CD4-positive, alpha-beta memory T cell (primary cell): Measurements from ENCODE around the gene TMEM209. TPM values are rescaled to one million over a fixed set of nuclear protein-coding genes. Genes with fewer than 3 reads are reported as not detected.
"Not testable (repeated sequence)": the region's sequence is repeated elsewhere in the genome, so short reads cannot be mapped to it uniquely, and the experiment has no call there.

Source experiments
- CTCF ChIA-PET: fragments of 350-600 bp; sonication (Branson Sonifier 250); formaldehyde crosslinking; loops from one replicate; lab custom pipeline; 2021; ENCODE audit warnings: inconsistent platforms; ENCODE audit not compliant: partially characterized antibody; lab: Charles Lee
- POLR2A ChIA-PET: fragments of 350-600 bp; sonication (Branson Sonifier 250); formaldehyde crosslinking; loops from one replicate; lab custom pipeline; 2021; ENCODE audit not compliant: partially characterized antibody; lab: Charles Lee
- DNase-seq, 5 donors: peaks; one replicate each; pipeline versions ENCODE4 v3.0.0 to v3.0.0-alpha.2; 2020 to 2022; ENCODE audit warnings: mixed read lengths in 1 of 5
- H3K27ac ChIP-seq: one replicate; pipeline ENCODE4 v1.7.0; 2013; ENCODE audit warnings: low read depth, low read length
- H3K27me3 ChIP-seq: 2 replicates; pipeline ENCODE4 v1.7.0; 2013; ENCODE audit warnings: mild to moderate bottlenecking, low read length, moderate library complexity; ENCODE audit not compliant: insufficient read depth
- H3K36me3 ChIP-seq: 2 replicates; pipeline ENCODE4 v1.7.0; 2013; ENCODE audit warnings: mild to moderate bottlenecking, low read length, moderate library complexity; ENCODE audit not compliant: insufficient read depth
- H3K4me1 ChIP-seq: 2 replicates; pipeline ENCODE4 v1.7.0; 2013; ENCODE audit warnings: mild to moderate bottlenecking, low read length, moderate library complexity; ENCODE audit not compliant: insufficient read depth
- H3K4me3 ChIP-seq, 2 donors: one replicate each; pipeline ENCODE4 v1.7.0; 2013; ENCODE audit warnings: low read length in 2 of 2, mild to moderate bottlenecking in 1 of 2
- H3K9me3 ChIP-seq, 2 donors: one replicate each; pipeline ENCODE4 v1.7.0; 2013; ENCODE audit warnings: low read length in 2 of 2, control low read depth in 1 of 2; ENCODE audit not compliant: control insufficient read depth in 1 of 2
- H3K27ac Mint-ChIP-seq, 7 donors: one replicate each; pipeline ENCODE4 v1.8.0; 2020 to 2021; ENCODE audit warnings: mixed read lengths in 7 of 7, mild to moderate bottlenecking in 6 of 7, inconsistent platforms in 3 of 7, moderate library complexity in 3 of 7
- H3K27me3 Mint-ChIP-seq, 2 donors: one replicate each; pipeline ENCODE4 v1.8.0; 2020 to 2021; ENCODE audit warnings: mixed read lengths in 2 of 2
- H3K36me3 Mint-ChIP-seq, 2 donors: one replicate each; pipeline ENCODE4 v1.8.0; 2020 to 2021; ENCODE audit warnings: mixed read lengths in 2 of 2, inconsistent platforms in 1 of 2, mild to moderate bottlenecking in 1 of 2
- H3K4me1 Mint-ChIP-seq, 4 donors: one replicate each; pipeline ENCODE4 v1.8.0; 2020 to 2021; ENCODE audit warnings: mixed read lengths in 4 of 4, mild to moderate bottlenecking in 1 of 4
- H3K4me3 Mint-ChIP-seq, 8 donors: one replicate each; pipeline ENCODE4 v1.8.0; 2020 to 2021; ENCODE audit warnings: mixed read lengths in 8 of 8, mild to moderate bottlenecking in 7 of 8, moderate library complexity in 6 of 8, inconsistent platforms in 3 of 8
- H3K9me3 Mint-ChIP-seq, 8 donors: one replicate each; pipeline ENCODE4 v1.8.0; 2020 to 2021; ENCODE audit warnings: mixed read lengths in 8 of 8, mild to moderate bottlenecking in 5 of 8, inconsistent platforms in 3 of 8, moderate library complexity in 1 of 8
- intact Hi-C: fragments of 100-400 bp; cut with micrococcal nuclease; formaldehyde crosslinking; loops from one replicate; pipeline ENCODE4 v1.15.1; 2023
- polyA plus RNA-seq, 2 donors: library from polyadenylated mRNA; unstranded; fragments of 300-500 nt; fragmentation: Illumina TruSeq; gene quantifications; one replicate each; pipeline ENCODE4 v1.2.3, GENCODE V29; 2021
- total RNA-seq, 2 experiments: library from RNA; stranded (reverse); gene quantifications; one replicate each; pipeline ENCODE4 v1.2.3, GENCODE V29; 2021

Gene TMEM209
- total and polyA plus RNA-seq, 4 experiments from 2014 or later = 34.5 to 48.8 (median 40.2) TPM

DNA sequence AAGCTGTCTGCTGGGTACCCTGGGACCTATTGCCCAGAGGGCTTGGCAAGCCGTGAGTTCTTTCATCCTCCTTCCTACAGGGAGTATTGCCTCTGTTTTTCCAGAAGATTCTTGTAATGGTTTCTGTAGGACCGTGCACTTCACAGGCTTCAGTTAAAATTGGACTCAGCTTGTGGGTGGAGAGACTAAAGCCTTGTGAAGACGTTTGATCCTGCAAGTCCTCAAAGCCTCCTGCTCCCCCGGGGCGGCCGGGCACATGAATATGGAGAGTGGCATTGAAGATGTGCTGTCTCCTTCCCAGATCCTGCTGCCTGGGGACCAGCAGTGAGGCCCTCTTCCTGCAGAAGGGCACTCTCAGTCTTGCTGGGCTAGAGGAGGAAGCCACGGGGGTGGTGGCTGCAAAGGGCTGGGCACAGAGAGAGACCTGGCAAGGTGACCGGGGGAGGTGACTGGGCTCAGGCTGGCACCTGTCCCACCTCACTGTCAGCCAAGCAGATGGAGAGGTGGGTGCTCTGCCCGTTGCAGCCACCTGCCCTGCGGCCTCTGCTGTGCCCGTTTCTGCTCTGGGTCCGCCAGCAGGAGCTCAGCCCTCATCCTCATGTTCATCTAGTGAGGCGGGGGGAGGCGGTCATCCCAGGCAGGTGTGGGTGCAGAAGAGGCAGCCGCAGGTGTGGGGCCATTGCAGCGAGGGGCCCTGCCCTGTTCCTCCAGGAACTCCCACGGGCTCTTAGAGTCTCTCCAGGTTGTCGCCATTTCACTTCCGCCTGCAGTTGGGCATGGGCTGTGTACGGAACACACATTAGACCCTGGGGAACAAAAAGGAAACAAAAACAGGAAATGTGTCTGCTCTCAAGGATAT lies 55.7 kb downstream of the TMEM209 start:
- Histone ChIP-seq H3K4me1 (peaks cover 6% of the 10 kb centered on the region), H3K27me3 (no peaks in the 10 kb centered on the region), H3K27ac (no peak overlapping the region), H3K36me3 (no peaks in the 10 kb centered on the region), H3K9me3 (no peaks in the 10 kb centered on the region), H3K4me3 (no peak overlapping the region)
- intact Hi-C loops = no loop called here
- no peaks in the 10 kb centered on the region for H3K36me3 Mint-ChIP-seq
- no peak overlapping the region for H3K4me3 Mint-ChIP-seq
- H3K27me3 Mint-ChIP-seq = peaks cover 0 to 2% of the 10 kb centered on the region in 2 donors
- ChIA-PET POLR2A (no interaction called here), CTCF (interaction anchor here (0.9 kb wide), 1 partner anchor 10 kb away, joined by 3 read pairs; no protein-coding TSS in a partner anchor)
- H3K4me1 Mint-ChIP-seq = peaks cover 0 to 1% (median 0%) of the 10 kb centered on the region in 4 donors
- H3K9me3 Mint-ChIP-seq = no peaks in the 10 kb centered on the region
- H3K27ac Mint-ChIP-seq = peak overlapping the region in 1 of 7 donors; percentile 35
- DNase-seq = no peak

DNA sequence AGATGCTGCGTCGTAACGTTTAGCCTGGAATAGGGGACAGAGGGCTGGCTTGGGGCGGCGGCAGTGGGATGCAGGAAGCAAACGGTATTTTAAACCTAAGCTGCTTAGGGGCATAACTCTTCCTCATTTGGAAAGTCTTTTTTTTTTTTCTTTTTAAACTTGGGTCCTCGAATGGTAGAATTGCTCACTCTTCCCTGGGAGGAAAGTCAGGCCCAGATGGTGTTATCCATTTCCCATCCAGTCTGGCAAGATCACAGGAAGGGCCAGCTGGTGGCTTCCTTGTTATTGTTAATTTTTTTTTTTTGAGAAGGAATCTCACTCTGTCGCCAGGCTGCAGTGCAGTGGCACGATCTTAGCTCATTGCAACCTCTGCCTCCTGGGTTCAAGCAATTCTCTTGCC lies 56.6 kb downstream of the TMEM209 start:
- Mint-ChIP-seq H3K4me3 (no peak overlapping the region), H3K9me3 (no peaks in the 10 kb centered on the region), H3K36me3 (no peaks in the 10 kb centered on the region), H3K4me1 (peaks cover 0 to 1% (median 0%) of the 10 kb centered on the region in 4 donors), H3K27ac (peak overlapping the region in 1 of 7 donors; percentile 27), H3K27me3 (peaks cover 0 to 2% of the 10 kb centered on the region in 2 donors)
- ChIA-PET CTCF (no interaction called here), POLR2A (no interaction called here)
- H3K4me1 ChIP-seq = peaks cover 6% of the 10 kb centered on the region
- no peaks in the 10 kb centered on the region for H3K36me3 ChIP-seq
- H3K27me3 ChIP-seq = no peaks in the 10 kb centered on the region
- no peaks in the 10 kb centered on the region for H3K9me3 ChIP-seq
- DNase-seq = no peak
- no peak overlapping the region for H3K27ac ChIP-seq
- intact Hi-C loops = no loop called here
- H3K4me3 ChIP-seq = no peak overlapping the region

DNA sequence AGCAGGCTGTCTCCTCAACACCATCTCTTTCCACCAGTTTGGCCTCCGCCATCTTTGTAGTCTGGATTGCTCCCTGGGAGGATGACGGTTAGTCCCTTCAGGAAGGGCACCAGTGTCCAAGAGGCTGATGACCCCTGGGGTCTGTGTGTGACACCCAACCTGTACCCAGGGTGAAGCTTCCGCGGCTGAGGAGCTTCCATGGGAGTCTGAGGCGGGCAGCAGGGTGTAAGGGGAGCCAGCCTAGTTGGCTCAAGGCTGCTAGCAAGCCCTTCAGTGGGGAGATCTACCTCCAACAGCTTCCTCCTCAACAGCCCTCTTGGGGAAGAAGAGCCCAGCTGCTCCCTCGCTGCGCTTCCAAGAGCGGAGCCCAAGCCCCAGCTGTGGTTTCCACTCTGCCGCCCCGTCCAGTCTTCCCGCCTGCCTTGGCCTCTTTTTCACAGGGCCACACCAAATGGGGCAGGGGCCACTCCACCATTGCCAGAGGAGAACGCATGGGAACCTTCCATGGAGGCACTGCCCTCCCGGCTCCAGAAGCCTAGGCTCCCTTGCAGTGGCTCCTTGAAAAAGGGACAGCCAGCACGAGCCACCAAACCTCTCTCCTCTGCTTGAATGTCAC lies 57.4 kb downstream of the TMEM209 start:
- no peak overlapping the region for H3K4me3 ChIP-seq
- CTCF ChIA-PET = no interaction called here
- Mint-ChIP-seq H3K4me1 (peaks cover 0 to 1% (median 0%) of the 10 kb centered on the region in 4 donors), H3K36me3 (no peaks in the 10 kb centered on the region), H3K4me3 (no peak overlapping the region), H3K27me3 (peaks cover 0 to 2% of the 10 kb centered on the region in 2 donors), H3K27ac (peak overlapping the region in 1 of 7 donors; percentile 27), H3K9me3 (no peaks in the 10 kb centered on the region)
- H3K27me3 ChIP-seq = no peaks in the 10 kb centered on the region
- intact Hi-C loops = no loop called here
- DNase-seq = no peak
- POLR2A ChIA-PET = no interaction called here
- no peaks in the 10 kb centered on the region for H3K9me3 ChIP-seq
- peaks cover 3% of the 10 kb centered on the region for H3K4me1 ChIP-seq
- H3K36me3 ChIP-seq = no peaks in the 10 kb centered on the region
- H3K27ac ChIP-seq = no peak overlapping the region

DNA sequence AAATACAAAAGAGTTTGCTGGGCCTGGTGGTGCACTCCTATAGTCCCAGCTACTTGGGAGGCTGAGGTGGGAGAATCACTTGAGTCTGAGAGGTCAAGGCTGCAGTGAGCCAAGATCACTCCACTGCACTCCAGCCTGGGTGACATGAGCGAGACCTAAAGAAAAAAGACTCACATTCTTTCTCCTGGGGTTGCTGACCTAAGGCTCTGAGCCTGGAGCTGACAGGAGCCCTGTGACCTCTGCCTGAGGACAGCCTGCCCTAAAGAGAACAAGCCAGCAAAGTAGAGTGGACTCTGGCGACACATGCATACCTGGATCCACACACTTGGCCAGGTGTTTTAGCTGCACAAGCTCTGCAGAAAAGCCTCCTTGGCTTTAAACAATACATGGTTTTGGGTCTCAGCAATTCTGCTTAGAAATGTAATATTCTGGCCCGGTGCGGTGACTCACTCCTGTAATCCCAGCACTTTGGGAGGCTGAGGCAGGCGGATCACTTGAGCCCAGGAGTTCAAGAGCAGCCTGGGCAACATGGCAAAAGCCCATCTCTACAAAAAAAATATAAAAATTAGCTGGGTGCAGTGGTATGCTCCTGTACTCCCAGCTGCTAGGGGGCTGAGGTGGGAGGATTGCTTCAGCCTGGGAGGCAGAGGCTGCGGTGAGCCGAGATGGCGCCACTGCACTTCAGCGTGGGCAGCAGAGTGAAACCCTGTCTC lies 58.4 kb downstream of the TMEM209 start:
- POLR2A ChIA-PET = no interaction called here

DNA sequence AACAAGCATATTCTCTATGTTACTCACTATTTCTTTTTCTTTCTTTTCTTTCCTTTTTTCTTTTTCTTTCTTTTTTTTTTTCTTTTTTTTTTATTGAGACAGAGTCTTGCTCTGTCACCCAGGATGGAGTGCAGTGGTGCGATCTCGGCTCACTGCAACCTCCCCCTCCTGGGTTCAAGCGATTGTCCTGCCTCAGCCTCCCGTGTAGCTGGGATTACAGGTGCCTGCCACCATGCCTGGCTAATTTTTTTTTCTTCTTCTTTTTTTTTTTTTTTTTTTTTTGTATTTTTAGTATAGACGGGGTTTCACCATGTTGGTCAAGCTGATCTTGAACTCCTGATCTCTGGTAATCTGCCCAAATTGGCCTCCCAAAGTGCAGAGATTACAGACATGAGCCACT lies 59.1 kb downstream of the TMEM209 start:
- H3K4me1 Mint-ChIP-seq, H3K9me3 Mint-ChIP-seq, POLR2A ChIA-PET, DNase-seq, H3K36me3 ChIP-seq, H3K27ac Mint-ChIP-seq, H3K9me3 ChIP-seq, intact Hi-C loops, H3K4me3 Mint-ChIP-seq, H3K27ac ChIP-seq, H3K4me3 ChIP-seq, H3K36me3 Mint-ChIP-seq, H3K27me3 Mint-ChIP-seq, H3K27me3 ChIP-seq, CTCF ChIA-PET: not testable (repeated sequence)
- peaks cover 11% of the 10 kb centered on the region for H3K4me1 ChIP-seq

More for the DNA sequence above, 58.4 kb downstream of the TMEM209 start:
- H3K27ac Mint-ChIP-seq = no peak overlapping the region
- Histone ChIP-seq H3K36me3 (no peaks in the 10 kb centered on the region), H3K9me3 (no peaks in the 10 kb centered on the region), H3K4me3 (no peak overlapping the region), H3K27ac (no peak overlapping the region), H3K27me3 (no peaks in the 10 kb centered on the region), H3K4me1 (peaks cover 7% of the 10 kb centered on the region)
- H3K4me3 Mint-ChIP-seq = no peak overlapping the region
- no peaks in the 10 kb centered on the region for H3K36me3 Mint-ChIP-seq
- H3K9me3 Mint-ChIP-seq = no peaks in the 10 kb centered on the region
- intact Hi-C loops = no loop called here
- H3K4me1 Mint-ChIP-seq = peaks cover 0 to 1% (median 0%) of the 10 kb centered on the region in 4 donors
- CTCF ChIA-PET = no interaction called here
- DNase-seq = no peak
- peaks cover 0 to 2% of the 10 kb centered on the region in 2 donors for H3K27me3 Mint-ChIP-seq

DNA sequence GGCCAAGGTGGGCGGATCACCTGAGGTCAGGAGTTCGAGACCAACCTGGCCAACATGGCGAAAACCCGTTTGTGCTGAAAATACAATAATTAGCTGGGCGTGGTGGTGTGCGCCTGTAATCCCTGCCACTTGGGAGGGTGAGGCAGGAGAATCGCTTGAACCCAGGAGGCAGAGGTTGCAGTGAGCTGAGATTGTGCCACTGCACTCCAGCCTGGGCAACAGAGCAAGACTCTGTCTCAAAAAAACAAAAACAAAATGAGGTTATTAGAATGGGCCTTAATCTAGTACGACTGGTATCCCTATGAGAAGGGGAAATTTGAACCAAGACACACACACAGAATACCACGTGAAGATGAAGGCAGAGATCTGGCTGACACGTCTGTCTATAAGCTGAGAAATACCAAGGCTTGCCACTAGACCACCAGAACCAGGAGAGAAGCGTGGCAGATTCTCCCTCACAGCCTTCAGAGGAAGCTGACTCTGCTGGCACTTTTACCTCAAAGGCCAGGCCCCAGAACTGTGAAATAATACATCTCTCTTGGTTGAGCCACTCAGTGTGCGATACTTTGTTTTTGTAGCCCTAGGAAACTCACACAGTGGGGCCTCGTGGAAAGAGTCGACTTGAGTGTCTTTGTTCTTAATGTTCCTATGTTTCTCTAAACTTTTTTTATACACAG lies 59.6 kb downstream of the TMEM209 start:
- H3K4me1 ChIP-seq = peaks cover 15% of the 10 kb centered on the region
- no peaks in the 10 kb centered on the region for H3K36me3 ChIP-seq
- DNase-seq = no peak
- H3K9me3 ChIP-seq = no peaks in the 10 kb centered on the region
- H3K27me3 Mint-ChIP-seq = peaks cover 0 to 2% of the 10 kb centered on the region in 2 donors
- CTCF ChIA-PET = no interaction called here
- intact Hi-C loops = no loop called here
- H3K4me3 ChIP-seq = no peak overlapping the region
- peaks cover 0 to 8% (median 4%) of the 10 kb centered on the region in 4 donors for H3K4me1 Mint-ChIP-seq
- no peaks in the 10 kb centered on the region for H3K36me3 Mint-ChIP-seq
- no peaks in the 10 kb centered on the region for H3K27me3 ChIP-seq
- POLR2A ChIA-PET = no interaction called here
- H3K4me3 Mint-ChIP-seq = no peak overlapping the region
- no peak overlapping the region for H3K27ac ChIP-seq
- no peaks in the 10 kb centered on the region for H3K9me3 Mint-ChIP-seq
- H3K27ac Mint-ChIP-seq = no peak overlapping the region
